OCI-LY7 (cell line): ENCODE data around the gene PIGC. TPM values are rescaled to one million over a fixed set of nuclear protein-coding genes. Genes with fewer than 3 reads are reported as not detected.

Experiments used
- BruUV-seq: library from RNA; stranded (reverse); fragments of 400-500 nt; replicated peaks from 2 replicates; lab custom pipeline; 2021; lab: Mats Ljungman, UMichigan
- CTCF ChIA-PET: fragments of 300-600 bp; sonication (Branson Sonifier 250); formaldehyde crosslinking; loops from one replicate; lab custom pipeline; 2022; ENCODE audit warnings: antibody characterized with exemption; ENCODE audit not compliant: unreplicated experiment; lab: Charles Lee
- POLR2A ChIA-PET: fragments of 300-600 bp; sonication (Branson Sonifier 250); formaldehyde crosslinking; loops from one replicate; lab custom pipeline; 2022; ENCODE audit warnings: antibody characterized with exemption; lab: Charles Lee
- DNase-seq: peaks from one replicate; pipeline ENCODE4 v3.0.0-alpha.2; 2015; ENCODE audit warnings: low spot score
- H2AFZ ChIP-seq: fragments of 200-600 bp; sonication (generic), shearing (Covaris generic); 2 replicates; pipeline ENCODE4 v1.6.1; 2014; ENCODE audit warnings: mild to moderate bottlenecking, antibody characterized with exemption, low read length, moderate library complexity
- H3K27ac ChIP-seq: fragments of 200-600 bp; sonication (generic); 2 replicates; pipeline ENCODE4 v1.5.1; 2014; ENCODE audit warnings: mixed run types, low read depth, mild to moderate bottlenecking, moderate library complexity, low read length, inconsistent platforms; ENCODE audit not compliant: poor library complexity, severe bottlenecking
- H3K36me3 ChIP-seq: fragments of 200-600 bp; sonication (generic); 2 replicates; pipeline ENCODE4 v1.6.1; 2014; ENCODE audit warnings: mild to moderate bottlenecking, antibody characterized with exemption, low read length, moderate library complexity, mixed read lengths; ENCODE audit not compliant: insufficient read depth
- H3K4me1 ChIP-seq: fragments of 200-600 bp; sonication (generic); 2 replicates; pipeline ENCODE4 v1.5.1; 2014; ENCODE audit warnings: mild to moderate bottlenecking, low read length; ENCODE audit not compliant: insufficient read depth, poor library complexity, severe bottlenecking
- H3K4me2 ChIP-seq: fragments of 200-600 bp; sonication (generic); 2 replicates; pipeline ENCODE4 v1.6.1; 2014; ENCODE audit warnings: mild to moderate bottlenecking, low read length
- H3K4me3 ChIP-seq: fragments of 200-600 bp; sonication (generic); 2 replicates; pipeline ENCODE4 v1.5.1; 2014; ENCODE audit warnings: mild to moderate bottlenecking, low read depth, low read length; ENCODE audit not compliant: poor library complexity, severe bottlenecking
- H3K79me2 ChIP-seq: fragments of 200-600 bp; sonication (generic); 2 replicates; pipeline ENCODE4 v1.6.1; 2016; ENCODE audit warnings: low read depth, mild to moderate bottlenecking, low read length, moderate library complexity, mixed read lengths; ENCODE audit not compliant: insufficient read depth
- H3K9me2 ChIP-seq: fragments of 200-600 bp; sonication (generic); 2 replicates; pipeline ENCODE4 v1.6.1; 2016; ENCODE audit warnings: mild to moderate bottlenecking, low read length, mixed read lengths; ENCODE audit not compliant: insufficient read depth
- H3K9me3 ChIP-seq: fragments of 200-600 bp; sonication (generic); 2 replicates; pipeline ENCODE4 v1.6.1; 2014; ENCODE audit warnings: mild to moderate bottlenecking, mixed run types, low read length, mixed read lengths
- H4K20me1 ChIP-seq: fragments of 200-600 bp; sonication (generic); 2 replicates; pipeline ENCODE4 v1.6.1; 2014; ENCODE audit warnings: mild to moderate bottlenecking, antibody characterized with exemption, low read length, moderate library complexity, mixed read lengths; ENCODE audit not compliant: insufficient read depth
- CTCF ChIP-seq: fragments of 200-600 bp; sonication (generic); conservative IDR thresholded peaks from 2 replicates; pipeline ENCODE4 v1.5.1; 2014; ENCODE audit warnings: mild to moderate bottlenecking, antibody characterized with exemption, low read length, moderate library complexity, mixed read lengths
- EZH2phosphoT487 ChIP-seq: fragments of 200-600 bp; sonication (generic); IDR thresholded peaks from 2 replicates; pipeline ENCODE4 v1.6.1; 2018; ENCODE audit warnings: low read depth, borderline replicate concordance, mild to moderate bottlenecking, mixed run types, antibody characterized with exemption, low read length, moderate library complexity, mixed read lengths
- intact Hi-C: fragments of 100-400 bp; cut with micrococcal nuclease; formaldehyde crosslinking; loops from one replicate; pipeline ENCODE4 v1.10.0; 2022; ENCODE audit not compliant: unreplicated experiment
- total RNA-seq, 2 experiments: library from RNA; depleted of rRNA in 1 of 2; stranded (reverse); fragments of >200 nt in 1 of 2; shearing (Covaris generic) in 1 of 2; gene quantifications; 2 replicates each; pipeline ENCODE4 v1.2.3, GENCODE V29; 2014 to 2022

PIGC gene
- total RNA-seq, 2 experiments from 2014 or later: 15.4 to 18.4 TPM

GRCh38 chr1:172414331-172414730, 29.5 kb downstream of the PIGC start:
- no peak for DNase-seq
- no peak overlapping the region for H2AFZ ChIP-seq
- H3K79me2 ChIP-seq: no peaks in the 10 kb centered on the region
- no peak overlapping the region for H3K4me3 ChIP-seq
- no peak overlapping the region for H3K4me2 ChIP-seq
- no peaks in the 10 kb centered on the region for H3K4me1 ChIP-seq
- no peaks in the 10 kb centered on the region for H3K9me3 ChIP-seq
- TF ChIP-seq EZH2phosphoT487: no peak
- no peak for TF ChIP-seq CTCF
- H3K36me3 ChIP-seq: no peaks in the 10 kb centered on the region
- ChIA-PET CTCF (no interaction called here), POLR2A (no interaction called here)
- no peak overlapping the region for H3K27ac ChIP-seq
- no TSS peak for BruUV-seq
- H4K20me1 ChIP-seq: no peaks in the 10 kb centered on the region
- H3K9me2 ChIP-seq: no peaks in the 10 kb centered on the region; the same call in 1 of the 2 replicates
- intact Hi-C loops: no loop called here

GRCh38 chr1:172411791-172412338, 32.0 kb downstream of the PIGC start:
- Histone ChIP-seq H3K9me3 (no peaks in the 10 kb centered on the region), H3K79me2 (no peaks in the 10 kb centered on the region), H3K36me3 (no peaks in the 10 kb centered on the region), H3K27ac (no peak overlapping the region), H4K20me1 (no peaks in the 10 kb centered on the region), H3K4me1 (no peaks in the 10 kb centered on the region), H3K4me3 (no peak overlapping the region), H2AFZ (no peak overlapping the region), H3K9me2 (no peaks in the 10 kb centered on the region; the same call in 1 of the 2 replicates), H3K4me2 (no peak overlapping the region)
- intact Hi-C loops: no loop called here
- TF ChIP-seq EZH2phosphoT487 (no peak), CTCF (no peak)
- no TSS peak for BruUV-seq
- ChIA-PET CTCF (no interaction called here), POLR2A (interaction anchor here (0.7 to 1.0 kb wide), 5 partner anchors 17 to 316 kb away, joined by 3 to 4 read pairs (median 3); no protein-coding TSS in a partner anchor)
- no peak for DNase-seq

GRCh38 chr1:172410027-172410426, 33.8 kb downstream of the PIGC start:
- no peak overlapping the region for H3K4me3 ChIP-seq
- BruUV-seq: no TSS peak
- H3K4me1 ChIP-seq: no peaks in the 10 kb centered on the region
- CTCF ChIA-PET: no interaction called here
- H3K9me3 ChIP-seq: no peaks in the 10 kb centered on the region
- intact Hi-C loops: no loop called here
- H3K9me2 ChIP-seq: peaks cover 4% of the 10 kb centered on the region; the same call in 1 of the 2 replicates
- no peak overlapping the region for H3K27ac ChIP-seq
- no peak overlapping the region for H3K4me2 ChIP-seq
- H3K79me2 ChIP-seq: no peaks in the 10 kb centered on the region
- H4K20me1 ChIP-seq: no peaks in the 10 kb centered on the region
- TF ChIP-seq EZH2phosphoT487 (no peak), CTCF (no peak)
- no peak overlapping the region for H2AFZ ChIP-seq
- H3K36me3 ChIP-seq: no peaks in the 10 kb centered on the region
- no peak for DNase-seq
- POLR2A ChIA-PET: no interaction called here
